K562 (cell line): ENCODE measurements around the gene FOXS1. TPM values are rescaled to one million over a fixed set of nuclear protein-coding genes. Genes with fewer than 3 reads are reported as not detected.

Source experiments
- BACH1 ChIP-seq: fragments of 200-800 bp; sonication (Bioruptor generic); IDR thresholded peaks from 2 replicates; pipeline ENCODE4 v1.6.1; 2016; ENCODE audit warnings: missing genetic modification characterization, missing compliant biosample characterization
- FOXJ3 ChIP-seq: sonication (generic); formaldehyde crosslinking; IDR thresholded peaks from 2 replicates; pipeline ENCODE4 v1.4.0; 2020; ENCODE audit warnings: mild to moderate bottlenecking, missing genetic modification reagents
- GTF2F1 ChIP-seq: IDR thresholded peaks from 2 replicates; pipeline ENCODE4 v1.6.1; 2011; ENCODE audit warnings: low read depth, low read length, improper control_type of control experiment
- HIVEP1 ChIP-seq: fragments of 250-450 bp; sonication (Bioruptor Pico); IDR thresholded peaks from 2 replicates; pipeline ENCODE4 v1.4.0; 2020; ENCODE audit warnings: mild to moderate bottlenecking
- HNRNPH1 ChIP-seq: fragments of 200-400 bp; formaldehyde crosslinking; optimal IDR thresholded peaks from 2 replicates; pipeline ENCODE3; 2017; ENCODE audit warnings: low read depth, mild to moderate bottlenecking, low read length, moderate library complexity
- LEF1 ChIP-seq: fragments of 450-650 bp; IDR thresholded peaks from 2 replicates; pipeline ENCODE4 v1.6.1; 2016; ENCODE audit warnings: mild to moderate bottlenecking
- MAFF ChIP-seq: IDR thresholded peaks from 2 replicates; pipeline ENCODE4 v1.6.1; 2012; ENCODE audit warnings: low read length, improper control_type of control experiment
- MTF1 ChIP-seq: fragments of 250-450 bp; sonication (Bioruptor Pico); IDR thresholded peaks from 2 replicates; pipeline ENCODE4 v1.9.0; 2021; ENCODE audit warnings: moderate library complexity, mild to moderate bottlenecking, inconsistent platforms, borderline replicate concordance
- MYC ChIP-seq, 2 experiments: fragments of 250-450 bp in 1 of 2; sonication (Bioruptor Pico) in 1 of 2; IDR thresholded peaks; 2 replicates each; pipeline versions ENCODE4 v1.5.1 to v1.6.1; 2012 to 2021; ENCODE audit warnings: low read depth in 2 of 2, borderline replicate concordance in 1 of 2, improper control_type of control experiment in 1 of 2, low read length in 1 of 2, mild to moderate bottlenecking in 1 of 2, moderate library complexity in 1 of 2
- SREBF2 ChIP-seq: sonication (generic); formaldehyde crosslinking; IDR thresholded peaks from 2 replicates; pipeline ENCODE4 v1.4.0; 2020; ENCODE audit warnings: mild to moderate bottlenecking, missing genetic modification reagents
- STAT5B ChIP-seq: fragments of 250-450 bp; sonication (Bioruptor Pico); IDR thresholded peaks from 2 replicates; pipeline ENCODE4 v1.8.0; 2021; ENCODE audit warnings: mild to moderate bottlenecking, inconsistent platforms
- XRCC4 ChIP-seq: IDR thresholded peaks from one replicate; pipeline ENCODE4 v1.6.1; 2011; ENCODE audit not compliant: insufficient read depth, insufficient read length; ENCODE audit errors: extremely low read depth
- ZNF23 ChIP-seq: fragments of 250-450 bp; sonication (Bioruptor Pico); IDR thresholded peaks from 2 replicates; pipeline ENCODE4 v1.4.0; 2020; ENCODE audit warnings: mild to moderate bottlenecking
- polyA plus RNA-seq, 8 experiments: library from polyadenylated mRNA; depleted of rRNA in 4 of 8; stranded (reverse) in 5 of 8; unstranded in 3 of 8; fragments of >200 nt; fragmentation: Nextera tagmentation in 2 of 8; fragmentation: Illumina TruSeq in 1 of 8; extraction: Ambion mirVana in 2 of 8; extraction: Trizol in 1 of 8; gene quantifications; 2 replicates each; pipeline versions ENCODE4 v1.2.1 to v1.2.3, GENCODE V29; 2011 to 2014; ENCODE audit warnings: inconsistent platforms in 1 of 8, missing spikeins in 1 of 8
- total RNA-seq, 7 experiments: library from RNA; depleted of rRNA in 6 of 7; stranded (reverse); fragments of >200 nt in 6 of 7; fragmentation: Illumina TruSeq in 2 of 7; extraction: Trizol in 2 of 7; gene quantifications; 2 replicates each; pipeline versions ENCODE4 v1.2.1 to v1.2.3, GENCODE V29; 2011 to 2021; ENCODE audit warnings: low replicate concordance in 1 of 7
- TF ChIP-seq, protein P1 (sequence below): fragments of 450-650 bp; formaldehyde crosslinking; IDR thresholded peaks from 2 replicates; pipeline ENCODE4 v1.4.0; 2022; ENCODE audit warnings: missing genetic modification characterization
- TF ChIP-seq, protein P2 (sequence below): sonication (generic); IDR thresholded peaks from 2 replicates; pipeline ENCODE4 v1.6.1; 2016
- TF ChIP-seq, protein P3 (sequence below): fragments of 450-650 bp; IDR thresholded peaks from 2 replicates; pipeline ENCODE4 v1.6.1; 2017; ENCODE audit warnings: antibody characterized with exemption, mild to moderate bottlenecking
- TF ChIP-seq, protein P4 (sequence below): fragments of 450-650 bp; formaldehyde crosslinking; IDR thresholded peaks from 2 replicates; pipeline ENCODE4 v1.4.0; 2022; ENCODE audit warnings: missing genetic modification characterization

The FOXS1 gene
- total and polyA plus RNA-seq, 9 of the 15 experiments (the other 6 are each of a cell fraction or from before 2014, with no cell fraction given), result not detected

DNA sequence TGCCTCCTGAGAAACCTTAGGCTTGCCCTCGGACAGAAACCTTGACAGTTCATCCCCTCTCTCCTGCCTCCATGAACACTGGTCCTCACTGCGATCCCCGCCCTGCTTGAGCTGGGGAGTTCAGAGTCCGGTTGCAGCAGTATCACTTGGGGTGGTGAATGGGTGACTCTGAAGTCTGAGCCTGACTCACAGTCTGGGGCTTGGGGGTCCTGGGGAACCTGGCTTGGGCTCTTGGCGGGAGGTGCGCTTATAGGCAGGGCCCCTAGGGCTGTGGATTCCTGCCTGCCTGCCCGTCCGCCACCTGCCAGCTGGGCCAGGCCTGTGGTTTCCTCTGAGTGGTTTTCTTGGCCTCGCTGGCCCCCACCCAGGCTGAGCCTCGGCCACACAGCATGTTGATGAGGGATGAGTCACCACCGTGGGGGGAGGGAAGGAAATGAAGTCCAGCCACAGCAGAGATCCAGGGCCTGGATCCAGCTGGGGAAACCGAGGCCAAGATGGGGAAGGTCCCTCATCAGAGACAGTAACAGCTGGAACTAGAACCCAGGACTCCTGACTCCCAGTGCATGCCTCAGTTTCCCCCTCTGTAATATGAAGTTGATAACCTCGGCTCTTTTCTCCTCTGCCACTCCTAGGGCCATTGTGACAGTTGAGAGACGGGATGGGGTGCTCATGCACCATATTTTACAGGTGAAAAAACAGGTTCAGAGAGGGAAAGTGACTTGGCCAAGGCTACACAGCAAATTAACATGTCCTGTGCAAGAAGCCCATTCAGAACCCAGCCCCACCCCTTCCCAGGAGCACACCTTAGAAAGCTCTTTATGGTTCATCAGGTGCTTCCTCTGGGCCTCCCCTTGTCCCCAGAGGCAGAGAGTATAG is 9.2 kb downstream of the FOXS1 start (continued):
- peak; percentile 55; the same call in 1 of the 2 replicates for TF ChIP-seq MYC (IDR thresholded peaks at IDR 0.05; ENCODE audit: low read depth, low read length)
- no peak for TF ChIP-seq MYC (CRISPR knock-in tag; IDR thresholded peaks at IDR 0.05; ENCODE audit: borderline replicate concordance, low read depth)
- no peak for TF ChIP-seq XRCC4
- no peak for TF ChIP-seq BACH1 (tag)
- TF ChIP-seq MAFF, result no peak
- TF ChIP-seq HNRNPH1, result no peak
- TF ChIP-seq STAT5B (CRISPR knock-in tag), result no peak
- peak; percentile 54; the same call in 1 of the 2 replicates for TF ChIP-seq LEF1
- TF ChIP-seq, protein P1, sequence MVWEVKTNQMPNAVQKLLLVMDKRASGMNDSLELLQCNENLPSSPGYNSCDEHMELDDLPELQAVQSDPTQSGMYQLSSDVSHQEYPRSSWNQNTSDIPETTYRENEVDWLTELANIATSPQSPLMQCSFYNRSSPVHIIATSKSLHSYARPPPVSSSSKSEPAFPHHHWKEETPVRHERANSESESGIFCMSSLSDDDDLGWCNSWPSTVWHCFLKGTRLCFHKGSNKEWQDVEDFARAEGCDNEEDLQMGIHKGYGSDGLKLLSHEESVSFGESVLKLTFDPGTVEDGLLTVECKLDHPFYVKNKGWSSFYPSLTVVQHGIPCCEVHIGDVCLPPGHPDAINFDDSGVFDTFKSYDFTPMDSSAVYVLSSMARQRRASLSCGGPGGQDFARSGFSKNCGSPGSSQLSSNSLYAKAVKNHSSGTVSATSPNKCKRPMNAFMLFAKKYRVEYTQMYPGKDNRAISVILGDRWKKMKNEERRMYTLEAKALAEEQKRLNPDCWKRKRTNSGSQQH (CRISPR knock-in tag), result no peak
- TF ChIP-seq, protein P2, sequence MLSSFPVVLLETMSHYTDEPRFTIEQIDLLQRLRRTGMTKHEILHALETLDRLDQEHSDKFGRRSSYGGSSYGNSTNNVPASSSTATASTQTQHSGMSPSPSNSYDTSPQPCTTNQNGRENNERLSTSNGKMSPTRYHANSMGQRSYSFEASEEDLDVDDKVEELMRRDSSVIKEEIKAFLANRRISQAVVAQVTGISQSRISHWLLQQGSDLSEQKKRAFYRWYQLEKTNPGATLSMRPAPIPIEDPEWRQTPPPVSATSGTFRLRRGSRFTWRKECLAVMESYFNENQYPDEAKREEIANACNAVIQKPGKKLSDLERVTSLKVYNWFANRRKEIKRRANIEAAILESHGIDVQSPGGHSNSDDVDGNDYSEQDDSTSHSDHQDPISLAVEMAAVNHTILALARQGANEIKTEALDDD, result no peak
- no peak for TF ChIP-seq SREBF2 (CRISPR knock-in tag)
- TF ChIP-seq, protein P3, sequence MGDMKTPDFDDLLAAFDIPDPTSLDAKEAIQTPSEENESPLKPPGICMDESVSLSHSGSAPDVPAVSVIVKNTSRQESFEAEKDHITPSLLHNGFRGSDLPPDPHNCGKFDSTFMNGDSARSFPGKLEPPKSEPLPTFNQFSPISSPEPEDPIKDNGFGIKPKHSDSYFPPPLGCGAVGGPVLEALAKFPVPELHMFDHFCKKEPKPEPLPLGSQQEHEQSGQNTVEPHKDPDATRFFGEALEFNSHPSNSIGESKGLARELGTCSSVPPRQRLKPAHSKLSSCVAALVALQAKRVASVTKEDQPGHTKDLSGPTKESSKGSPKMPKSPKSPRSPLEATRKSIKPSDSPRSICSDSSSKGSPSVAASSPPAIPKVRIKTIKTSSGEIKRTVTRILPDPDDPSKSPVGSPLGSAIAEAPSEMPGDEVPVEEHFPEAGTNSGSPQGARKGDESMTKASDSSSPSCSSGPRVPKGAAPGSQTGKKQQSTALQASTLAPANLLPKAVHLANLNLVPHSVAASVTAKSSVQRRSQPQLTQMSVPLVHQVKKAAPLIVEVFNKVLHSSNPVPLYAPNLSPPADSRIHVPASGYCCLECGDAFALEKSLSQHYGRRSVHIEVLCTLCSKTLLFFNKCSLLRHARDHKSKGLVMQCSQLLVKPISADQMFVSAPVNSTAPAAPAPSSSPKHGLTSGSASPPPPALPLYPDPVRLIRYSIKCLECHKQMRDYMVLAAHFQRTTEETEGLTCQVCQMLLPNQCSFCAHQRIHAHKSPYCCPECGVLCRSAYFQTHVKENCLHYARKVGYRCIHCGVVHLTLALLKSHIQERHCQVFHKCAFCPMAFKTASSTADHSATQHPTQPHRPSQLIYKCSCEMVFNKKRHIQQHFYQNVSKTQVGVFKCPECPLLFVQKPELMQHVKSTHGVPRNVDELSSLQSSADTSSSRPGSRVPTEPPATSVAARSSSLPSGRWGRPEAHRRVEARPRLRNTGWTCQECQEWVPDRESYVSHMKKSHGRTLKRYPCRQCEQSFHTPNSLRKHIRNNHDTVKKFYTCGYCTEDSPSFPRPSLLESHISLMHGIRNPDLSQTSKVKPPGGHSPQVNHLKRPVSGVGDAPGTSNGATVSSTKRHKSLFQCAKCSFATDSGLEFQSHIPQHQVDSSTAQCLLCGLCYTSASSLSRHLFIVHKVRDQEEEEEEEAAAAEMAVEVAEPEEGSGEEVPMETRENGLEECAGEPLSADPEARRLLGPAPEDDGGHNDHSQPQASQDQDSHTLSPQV, result peak; percentile 85
- TF ChIP-seq, protein P4, sequence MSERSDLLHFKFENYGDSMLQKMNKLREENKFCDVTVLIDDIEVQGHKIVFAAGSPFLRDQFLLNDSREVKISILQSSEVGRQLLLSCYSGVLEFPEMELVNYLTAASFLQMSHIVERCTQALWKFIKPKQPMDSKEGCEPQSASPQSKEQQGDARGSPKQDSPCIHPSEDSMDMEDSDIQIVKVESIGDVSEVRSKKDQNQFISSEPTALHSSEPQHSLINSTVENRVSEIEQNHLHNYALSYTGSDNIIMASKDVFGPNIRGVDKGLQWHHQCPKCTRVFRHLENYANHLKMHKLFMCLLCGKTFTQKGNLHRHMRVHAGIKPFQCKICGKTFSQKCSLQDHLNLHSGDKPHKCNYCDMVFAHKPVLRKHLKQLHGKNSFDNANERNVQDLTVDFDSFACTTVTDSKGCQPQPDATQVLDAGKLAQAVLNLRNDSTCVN (CRISPR knock-in tag), result no peak
- no peak for TF ChIP-seq FOXJ3
- TF ChIP-seq MTF1 (CRISPR knock-in tag), result no peak
- TF ChIP-seq GTF2F1, result no peak
- TF ChIP-seq ZNF23 (CRISPR knock-in tag), result no peak
- TF ChIP-seq HIVEP1, result no peak
